GM12864 (cell line): Measurements from ENCODE around the gene CLDN6.

ENCODE experiments used
- DNase-seq: peaks from one replicate; pipeline ENCODE4 v3.0.0-alpha.2; 2011; ENCODE audit warnings: low read depth
- H3K4me3 ChIP-seq: 2 replicates; pipeline ENCODE4 v1.5.1; 2011; ENCODE audit warnings: mild to moderate bottlenecking, low read depth, low read length, control low read depth
- TF ChIP-seq, protein P1 (sequence below): IDR thresholded peaks from 2 replicates; pipeline ENCODE4 v1.5.1; 2011; ENCODE audit warnings: low read depth, mild to moderate bottlenecking, moderate library complexity, low read length, control low read depth, inconsistent platforms; ENCODE audit errors: missing control alignments

The CLDN6 gene

DNA sequence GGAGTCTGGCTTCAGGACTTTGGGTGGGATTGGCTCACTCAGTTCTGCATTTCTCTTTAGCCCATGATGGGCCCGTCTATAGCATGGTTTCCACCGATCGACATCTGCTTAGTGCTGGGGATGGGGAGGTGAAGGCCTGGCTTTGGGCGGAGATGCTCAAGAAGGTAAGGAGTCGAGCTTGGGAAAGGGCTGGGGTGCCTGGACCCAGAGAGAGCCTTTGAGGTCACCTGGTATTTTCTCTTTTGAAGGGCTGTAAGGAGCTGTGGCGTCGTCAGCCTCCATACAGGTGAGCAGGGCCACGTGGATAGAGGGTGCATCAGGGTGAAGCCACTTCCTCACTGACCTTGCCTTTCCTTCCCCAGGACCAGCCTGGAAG is 8.0 kb upstream of the CLDN6 start:
- no peak for DNase-seq
- H3K4me3 ChIP-seq, result no peak overlapping the region
- TF ChIP-seq, protein P1, sequence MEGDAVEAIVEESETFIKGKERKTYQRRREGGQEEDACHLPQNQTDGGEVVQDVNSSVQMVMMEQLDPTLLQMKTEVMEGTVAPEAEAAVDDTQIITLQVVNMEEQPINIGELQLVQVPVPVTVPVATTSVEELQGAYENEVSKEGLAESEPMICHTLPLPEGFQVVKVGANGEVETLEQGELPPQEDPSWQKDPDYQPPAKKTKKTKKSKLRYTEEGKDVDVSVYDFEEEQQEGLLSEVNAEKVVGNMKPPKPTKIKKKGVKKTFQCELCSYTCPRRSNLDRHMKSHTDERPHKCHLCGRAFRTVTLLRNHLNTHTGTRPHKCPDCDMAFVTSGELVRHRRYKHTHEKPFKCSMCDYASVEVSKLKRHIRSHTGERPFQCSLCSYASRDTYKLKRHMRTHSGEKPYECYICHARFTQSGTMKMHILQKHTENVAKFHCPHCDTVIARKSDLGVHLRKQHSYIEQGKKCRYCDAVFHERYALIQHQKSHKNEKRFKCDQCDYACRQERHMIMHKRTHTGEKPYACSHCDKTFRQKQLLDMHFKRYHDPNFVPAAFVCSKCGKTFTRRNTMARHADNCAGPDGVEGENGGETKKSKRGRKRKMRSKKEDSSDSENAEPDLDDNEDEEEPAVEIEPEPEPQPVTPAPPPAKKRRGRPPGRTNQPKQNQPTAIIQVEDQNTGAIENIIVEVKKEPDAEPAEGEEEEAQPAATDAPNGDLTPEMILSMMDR, result no peak

DNA sequence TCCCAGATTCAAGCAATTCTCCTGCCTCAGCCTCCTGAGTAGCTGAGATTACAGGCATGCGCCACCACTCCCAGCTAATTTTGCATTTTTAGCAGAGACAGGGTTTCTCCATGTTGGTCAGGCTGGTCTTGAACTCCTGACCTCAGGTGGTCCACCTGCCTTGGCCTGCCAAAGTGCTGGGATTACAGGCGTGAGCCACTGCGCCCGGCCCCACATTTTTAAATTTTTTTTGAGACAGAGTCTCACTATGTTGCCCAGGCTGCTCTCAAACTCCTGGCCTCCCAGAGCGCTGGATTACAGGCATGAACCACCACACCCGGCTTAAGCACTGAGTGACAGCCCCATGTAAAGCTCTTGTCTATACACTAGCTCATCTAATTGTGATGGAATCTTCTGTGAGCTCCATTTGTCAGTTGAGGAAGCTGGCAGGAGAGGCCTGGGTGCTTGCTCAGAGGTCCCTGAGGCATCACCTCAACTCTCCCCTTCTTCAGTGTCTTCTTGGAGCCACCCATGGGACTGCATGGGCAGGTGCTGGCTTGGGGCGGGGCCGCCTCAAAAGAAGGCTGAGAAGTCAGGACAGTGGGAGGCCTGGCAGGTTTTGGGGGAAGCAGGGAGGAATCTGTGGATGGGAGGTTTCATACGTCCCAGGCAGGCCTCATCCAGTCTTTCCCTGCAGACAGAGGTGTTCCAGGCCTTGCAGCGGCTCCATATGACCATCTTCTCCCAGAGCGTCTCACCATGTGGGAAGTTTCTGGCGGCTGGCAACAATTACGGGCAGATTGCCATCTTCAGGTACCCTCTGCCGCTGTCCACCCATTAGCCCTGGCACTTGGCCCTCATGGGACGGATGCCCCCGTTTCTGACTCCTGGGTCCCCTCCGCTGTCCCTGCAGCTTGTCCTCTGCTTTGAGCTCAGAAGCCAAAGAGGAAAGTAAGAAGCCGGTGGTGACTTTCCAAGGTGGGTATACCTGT is 7.3 kb upstream of the CLDN6 start:
- TF ChIP-seq, protein P1, result no peak
- no peak for DNase-seq
- no peak overlapping the region for H3K4me3 ChIP-seq

DNA sequence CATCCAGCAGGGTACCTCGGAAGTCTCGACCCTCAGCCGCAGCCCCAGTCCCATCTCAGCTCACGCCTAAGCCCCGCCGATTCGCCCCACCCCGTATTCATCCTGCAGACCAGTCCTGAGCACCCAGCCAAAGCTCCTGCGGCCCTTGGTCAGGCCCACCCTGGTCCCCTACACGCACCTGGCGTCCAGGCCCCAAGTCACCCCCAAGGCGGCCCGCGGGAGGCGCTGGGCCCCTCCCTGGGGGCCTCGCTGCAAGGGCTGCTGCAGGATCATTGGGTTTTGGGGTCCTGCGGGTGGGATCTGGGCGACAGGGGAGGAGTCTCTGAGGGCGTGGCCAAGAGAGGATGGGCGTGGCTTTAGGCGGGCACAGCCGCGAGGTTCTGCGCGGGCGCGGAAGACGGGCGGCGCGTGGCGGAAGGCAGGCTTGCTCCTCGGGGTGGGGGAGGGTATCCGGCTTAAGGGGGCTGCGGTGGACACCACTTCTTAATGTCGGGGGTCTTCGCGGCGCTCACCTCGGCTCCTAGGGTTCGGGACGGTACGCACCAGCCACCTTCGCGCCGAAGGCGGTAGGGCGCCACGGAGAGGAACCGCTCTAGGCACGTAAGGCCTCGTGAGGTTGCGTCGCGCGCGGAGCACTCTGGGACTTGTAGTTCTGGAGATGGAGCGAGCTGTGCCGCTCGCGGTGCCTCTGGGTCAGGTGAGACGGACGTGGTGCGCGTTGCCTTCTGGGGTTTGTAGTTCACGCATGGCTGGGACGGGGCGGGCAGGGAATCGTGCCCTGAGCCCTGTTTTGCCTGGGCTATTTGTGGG is 5.9 kb upstream of the CLDN6 start, which contains the start of the genes HCFC1R1 and THOC6:
TSS of gene HCFC1R1 (minus strand) at position 274 of the 810 bp plus-strand sequence. CDS start at position 273, 1 bp downstream.
TSS of gene THOC6 (plus strand) at position 367 of the 810 bp plus-strand sequence. CDS start at position 659, 292 bp downstream.
- TF ChIP-seq, protein P1, result no peak
- H3K4me3 ChIP-seq, result peak within 1 kb of the TSS; percentile 69
- peak; percentile 98 for DNase-seq

DNA sequence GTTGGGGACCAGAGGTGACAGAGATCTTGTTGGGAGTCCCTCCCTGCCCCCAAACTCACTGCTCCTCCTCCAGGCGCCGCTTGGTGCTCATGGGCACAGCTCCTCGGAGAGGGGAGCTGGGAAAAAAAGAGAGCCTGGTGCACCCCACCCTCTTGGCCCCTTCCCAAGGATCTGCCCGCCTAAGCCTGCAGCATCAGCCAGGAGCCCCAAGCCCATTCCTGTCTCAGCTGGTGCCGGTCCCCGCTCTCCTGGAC is 5.4 kb upstream of the CLDN6 start:
- TF ChIP-seq, protein P1, result no peak
- no peak for DNase-seq
- H3K4me3 ChIP-seq, result peak overlapping the region; percentile 69

DNA sequence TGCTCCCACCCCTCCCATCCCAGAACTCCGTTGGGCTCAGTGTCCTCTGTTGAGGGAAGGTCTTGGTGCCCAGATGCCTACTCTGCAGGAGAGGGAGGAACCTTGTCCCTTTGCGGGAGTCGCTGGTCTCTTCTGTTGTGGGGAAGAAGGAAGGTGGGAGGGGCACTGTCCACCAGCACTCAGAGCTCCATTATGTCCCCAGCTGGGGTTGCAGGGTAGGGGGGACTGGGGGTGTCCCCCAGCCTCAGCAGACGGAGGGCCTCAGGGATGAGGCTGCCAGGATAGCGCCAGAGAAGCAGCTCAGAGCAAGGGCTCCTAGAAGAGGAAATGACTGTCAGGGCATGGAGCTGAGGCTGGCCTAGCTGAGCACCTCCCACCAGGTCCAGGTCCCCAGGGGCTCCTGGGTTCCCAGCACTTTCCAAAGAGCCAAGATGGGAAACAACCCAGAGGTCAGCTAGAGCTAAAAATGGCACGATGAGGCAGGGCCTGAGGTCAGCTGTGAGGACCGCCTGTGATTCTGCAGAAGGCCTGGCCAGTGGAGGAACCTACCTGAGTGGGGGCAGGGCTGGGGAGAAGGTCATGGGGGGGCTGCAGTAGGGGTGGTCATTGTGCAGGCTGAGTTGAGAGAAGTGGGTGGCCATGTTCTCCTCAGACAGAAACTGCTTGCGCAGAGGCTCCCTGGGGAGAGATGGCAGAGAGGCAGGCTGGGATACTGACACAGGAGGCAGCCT is 4.9 kb upstream of the CLDN6 start:
- TF ChIP-seq, protein P1, result no peak
- H3K4me3 ChIP-seq, result peak overlapping the region; percentile 69

DNA sequence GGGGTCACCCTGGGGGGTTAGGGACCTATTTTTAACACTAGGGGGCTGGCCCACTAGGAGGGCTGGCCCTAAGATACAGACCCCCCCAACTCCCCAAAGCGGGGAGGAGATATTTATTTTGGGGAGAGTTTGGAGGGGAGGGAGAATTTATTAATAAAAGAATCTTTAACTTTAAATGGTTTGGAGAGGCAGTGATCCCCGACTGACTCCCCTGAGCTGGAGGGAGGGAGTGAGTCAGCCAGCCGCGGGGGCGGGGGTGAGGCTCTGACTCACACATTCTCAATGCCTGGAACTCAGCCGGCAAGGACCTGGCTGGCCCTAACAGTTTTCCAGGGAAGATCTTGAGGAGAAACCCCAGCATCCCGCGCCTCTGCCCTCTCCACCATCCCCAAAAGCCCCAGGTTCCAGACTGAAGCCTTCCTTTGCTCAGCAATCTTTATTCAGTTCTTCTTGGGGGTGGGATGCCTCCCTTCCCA is 4.3 kb upstream of the CLDN6 start:
- TF ChIP-seq, protein P1, result no peak
- no peak overlapping the region for H3K4me3 ChIP-seq
- no peak for DNase-seq

More for the DNA sequence above, 4.9 kb upstream of the CLDN6 start:
- DNase-seq, result no peak
